Parathyroid adenoma (tissue), 2 donors: Measurements from ENCODE around the gene SNCA.

Source experiments
- H2AFZ ChIP-seq: fragments of 300-600 bp; sonication (generic); one replicate; pipeline ENCODE4 v1.7.0; 2017; ENCODE audit warnings: antibody characterized with exemption, mild to moderate bottlenecking
- H3K27ac ChIP-seq: fragments of 300-600 bp; sonication (generic); one replicate; pipeline ENCODE4 v1.7.0; 2017
- H3K27me3 ChIP-seq: fragments of 300-600 bp; sonication (generic); one replicate; pipeline ENCODE4 v1.7.0; 2017; ENCODE audit warnings: low read length; ENCODE audit not compliant: control insufficient read depth, insufficient read depth
- H3K36me3 ChIP-seq: fragments of 300-600 bp; sonication (generic); one replicate; pipeline ENCODE4 v1.7.0; 2017; ENCODE audit warnings: low read length; ENCODE audit not compliant: control insufficient read depth, insufficient read depth
- H3K4me1 ChIP-seq: fragments of 300-600 bp; sonication (generic); one replicate; pipeline ENCODE4 v1.7.0; 2017; ENCODE audit warnings: control low read depth
- H3K4me2 ChIP-seq: fragments of 300-600 bp; sonication (generic); one replicate; pipeline ENCODE4 v1.7.0; 2017; ENCODE audit warnings: low read length
- H3K4me3 ChIP-seq: fragments of 300-600 bp; sonication (generic); one replicate; pipeline ENCODE4 v1.7.0; 2017; ENCODE audit warnings: low read depth, low read length
- H3K79me2 ChIP-seq: fragments of 300-600 bp; sonication (generic); one replicate; pipeline ENCODE4 v1.7.0; 2017; ENCODE audit warnings: control low read depth
- H3K9ac ChIP-seq: fragments of 300-600 bp; sonication (generic); one replicate; pipeline ENCODE4 v1.7.0; 2017; ENCODE audit warnings: mild to moderate bottlenecking
- H3K9me3 ChIP-seq: fragments of 300-600 bp; sonication (generic); one replicate; pipeline ENCODE4 v1.7.0; 2017; ENCODE audit warnings: low read length; ENCODE audit not compliant: control insufficient read depth
- CTCF ChIP-seq: fragments of 300-600 bp; sonication (generic); IDR thresholded peaks from one replicate; pipeline ENCODE4 v1.7.0; 2017; ENCODE audit warnings: antibody characterized with exemption, mild to moderate bottlenecking
- donor health status: primary hyperparathyroidism.

SNCA gene

GRCh38 chr4:89868999-89869589, 32.1 kb upstream of the SNCA start:
- TF ChIP-seq CTCF = peak; percentile 8
- H3K27ac ChIP-seq = no peak overlapping the region

DNA sequence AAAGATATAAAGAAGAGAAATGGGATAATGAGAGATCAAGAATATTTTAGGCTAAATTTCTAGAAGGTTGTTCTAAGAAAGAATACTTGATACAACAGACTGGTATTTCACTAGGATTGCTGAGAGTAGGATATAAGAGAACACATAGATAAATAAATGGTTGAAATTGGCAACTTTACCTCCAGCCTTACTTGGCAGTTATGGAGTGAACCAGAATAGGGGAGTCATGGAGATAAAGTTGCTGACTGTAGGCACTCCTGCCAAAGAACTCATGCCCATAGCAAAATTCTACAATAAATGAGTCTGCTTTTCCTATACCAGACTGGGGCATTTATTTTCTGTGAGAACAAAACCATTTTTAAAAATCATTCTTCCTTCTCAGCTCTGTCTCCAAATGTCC, 31.3 kb upstream of the SNCA start:
- Histone ChIP-seq H3K4me1 (no peaks in the 10 kb centered on the region), H3K9ac (no peak overlapping the region), H3K79me2 (no peaks in the 10 kb centered on the region), H3K27ac (no peak overlapping the region), H3K9me3 (no peaks in the 10 kb centered on the region), H2AFZ (no peak overlapping the region), H3K4me3 (no peak overlapping the region), H3K27me3 (no peaks in the 10 kb centered on the region), H3K4me2 (no peak overlapping the region), H3K36me3 (no peaks in the 10 kb centered on the region)
- TF ChIP-seq CTCF = no peak

More at GRCh38 chr4:89868999-89869589, 32.1 kb upstream of the SNCA start:
- Histone ChIP-seq H3K27me3 (no peaks in the 10 kb centered on the region), H3K36me3 (no peaks in the 10 kb centered on the region), H3K4me2 (no peak overlapping the region), H3K9ac (no peak overlapping the region), H3K79me2 (no peaks in the 10 kb centered on the region), H3K4me3 (no peak overlapping the region), H2AFZ (no peak overlapping the region), H3K4me1 (no peaks in the 10 kb centered on the region), H3K9me3 (no peaks in the 10 kb centered on the region)

- H3K27ac ChIP-seq = no peak overlapping the region
- no peak overlapping the region for H2AFZ ChIP-seq
- H3K4me1 ChIP-seq = no peaks in the 10 kb centered on the region
- no peak overlapping the region for H3K4me2 ChIP-seq
- no peaks in the 10 kb centered on the region for H3K9me3 ChIP-seq
- H3K9ac ChIP-seq = no peak overlapping the region
- no peaks in the 10 kb centered on the region for H3K36me3 ChIP-seq
- TF ChIP-seq CTCF = no peak
- no peaks in the 10 kb centered on the region for H3K27me3 ChIP-seq
- H3K4me3 ChIP-seq = no peak overlapping the region
- no peaks in the 10 kb centered on the region for H3K79me2 ChIP-seq
Measured at GRCh38 chr4:89863533-89863932, 26.6 kb upstream of the SNCA start.

- H3K27ac ChIP-seq = no peak overlapping the region
- no peak overlapping the region for H3K4me3 ChIP-seq
- H2AFZ ChIP-seq = no peak overlapping the region
- no peak overlapping the region for H3K9ac ChIP-seq
- H3K27me3 ChIP-seq = no peaks in the 10 kb centered on the region
- H3K4me1 ChIP-seq = no peaks in the 10 kb centered on the region
- no peak for TF ChIP-seq CTCF
- no peaks in the 10 kb centered on the region for H3K79me2 ChIP-seq
- no peaks in the 10 kb centered on the region for H3K9me3 ChIP-seq
- H3K36me3 ChIP-seq = no peaks in the 10 kb centered on the region
- H3K4me2 ChIP-seq = no peak overlapping the region
Measured at GRCh38 chr4:89860971-89861370, 24.0 kb upstream of the SNCA start.

GRCh38 chr4:89855236-89855635, 18.3 kb upstream of the SNCA start:
- H3K27me3 ChIP-seq = no peaks in the 10 kb centered on the region
- no peaks in the 10 kb centered on the region for H3K4me1 ChIP-seq
- H3K27ac ChIP-seq = no peak overlapping the region
- H3K9me3 ChIP-seq = no peaks in the 10 kb centered on the region
- H3K9ac ChIP-seq = no peak overlapping the region
- H3K4me2 ChIP-seq = no peak overlapping the region
- no peak overlapping the region for H3K4me3 ChIP-seq
- H3K36me3 ChIP-seq = no peaks in the 10 kb centered on the region
- no peak for TF ChIP-seq CTCF
- no peak overlapping the region for H2AFZ ChIP-seq
- no peaks in the 10 kb centered on the region for H3K79me2 ChIP-seq
